A673 (cell line): ENCODE measurements around the gene IGFBP3.

Experiments used
- EZH2 ChIP-seq: fragments of 200-600 bp; sonication (generic); IDR thresholded peaks from 2 replicates; pipeline ENCODE4 v1.6.1; 2017; ENCODE audit warnings: borderline replicate concordance, low read depth, mild to moderate bottlenecking, mixed read lengths, antibody characterized with exemption, low read length; ENCODE audit not compliant: poor library complexity, severe bottlenecking
- TF ChIP-seq, protein P1 (sequence below): fragments of 300-800, 200-600 bp; sonication (generic); conservative IDR thresholded peaks from 2 replicates; pipeline ENCODE4 v1.5.1; 2017; ENCODE audit warnings: low read depth, mild to moderate bottlenecking, antibody characterized with exemption, low read length, moderate library complexity, mixed read lengths

DNA sequence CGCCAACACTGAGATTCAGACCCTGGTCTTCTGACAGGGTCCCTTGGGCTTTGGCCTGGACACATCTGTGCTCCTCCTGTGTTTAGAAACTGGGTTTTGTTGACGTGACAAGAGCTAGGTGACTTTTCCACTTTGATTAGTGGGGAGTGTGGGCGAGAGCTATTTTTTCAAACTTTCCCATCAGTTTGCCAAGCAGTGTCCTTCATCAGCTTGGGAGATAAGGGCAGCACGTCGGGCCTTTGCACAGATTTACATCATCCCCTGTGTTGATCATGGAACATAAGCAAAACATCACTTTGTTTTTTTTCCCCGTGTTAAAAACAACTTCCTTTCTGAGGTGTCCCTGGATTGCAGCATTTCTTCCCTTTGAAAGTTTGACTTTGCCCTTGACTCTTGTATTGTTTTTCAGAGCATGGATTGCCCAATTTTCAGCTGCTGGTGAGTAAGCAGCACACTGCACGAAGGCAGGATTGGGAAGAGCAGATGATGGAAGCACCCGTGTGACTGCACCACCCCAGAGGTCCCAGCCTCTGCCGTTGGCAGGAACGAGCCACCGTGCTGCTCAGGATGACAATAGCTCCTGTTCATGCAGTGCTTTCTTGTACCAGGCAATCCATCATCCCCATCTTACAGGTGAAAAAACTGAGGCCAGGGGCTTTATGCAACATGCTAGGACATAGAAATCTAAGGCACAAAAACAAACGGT, 39.2 kb downstream of the IGFBP3 start:
- TF ChIP-seq, protein P1, sequence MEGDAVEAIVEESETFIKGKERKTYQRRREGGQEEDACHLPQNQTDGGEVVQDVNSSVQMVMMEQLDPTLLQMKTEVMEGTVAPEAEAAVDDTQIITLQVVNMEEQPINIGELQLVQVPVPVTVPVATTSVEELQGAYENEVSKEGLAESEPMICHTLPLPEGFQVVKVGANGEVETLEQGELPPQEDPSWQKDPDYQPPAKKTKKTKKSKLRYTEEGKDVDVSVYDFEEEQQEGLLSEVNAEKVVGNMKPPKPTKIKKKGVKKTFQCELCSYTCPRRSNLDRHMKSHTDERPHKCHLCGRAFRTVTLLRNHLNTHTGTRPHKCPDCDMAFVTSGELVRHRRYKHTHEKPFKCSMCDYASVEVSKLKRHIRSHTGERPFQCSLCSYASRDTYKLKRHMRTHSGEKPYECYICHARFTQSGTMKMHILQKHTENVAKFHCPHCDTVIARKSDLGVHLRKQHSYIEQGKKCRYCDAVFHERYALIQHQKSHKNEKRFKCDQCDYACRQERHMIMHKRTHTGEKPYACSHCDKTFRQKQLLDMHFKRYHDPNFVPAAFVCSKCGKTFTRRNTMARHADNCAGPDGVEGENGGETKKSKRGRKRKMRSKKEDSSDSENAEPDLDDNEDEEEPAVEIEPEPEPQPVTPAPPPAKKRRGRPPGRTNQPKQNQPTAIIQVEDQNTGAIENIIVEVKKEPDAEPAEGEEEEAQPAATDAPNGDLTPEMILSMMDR = no peak
- TF ChIP-seq EZH2 = no peak
